ENCODE results near the gene GNAZ. TPM values are rescaled to one million over a fixed set of nuclear protein-coding genes. Genes with fewer than 3 reads are reported as not detected.

Gene GNAZ
- total and polyA plus RNA-seq, 2 of the 8 experiments (the other 6 are each of a cell fraction or from before 2014, with no cell fraction given), result 6.6 to 9.6 TPM

DNA sequence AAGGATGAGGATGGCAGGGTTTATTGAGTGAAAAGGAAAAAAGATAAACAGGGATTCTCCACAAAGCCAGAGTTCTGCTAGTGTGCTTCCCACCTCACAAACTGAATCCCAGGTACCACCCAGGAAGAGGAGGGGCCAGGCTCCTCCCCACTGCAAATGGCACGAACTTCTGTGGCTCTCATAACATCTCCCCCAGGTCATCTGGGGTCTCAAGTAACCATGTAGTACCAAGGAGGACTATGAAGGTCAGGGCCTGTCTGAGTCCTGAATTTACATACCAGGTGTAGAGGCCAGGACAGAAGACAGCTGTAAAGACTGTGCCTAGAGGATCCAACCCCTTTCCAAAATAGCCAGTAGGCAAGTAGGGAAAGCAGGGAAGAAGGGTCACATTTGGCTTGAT is 25.7 kb upstream of the GNAZ start (continued):
- TF ChIP-seq ATF2 (IDR thresholded peaks at IDR 0.05; ENCODE audit: low read length) (no peak), MAX (IDR thresholded peaks at IDR 0.05) (no peak), TAF7 (optimal IDR thresholded peaks at IDR 0.05; ENCODE audit: borderline replicate concordance, low read depth, low read length) (no peak), CHD1 (IDR thresholded peaks at IDR 0.05; ENCODE audit: low read depth, low read length) (no peak), CHD2 (IDR thresholded peaks at IDR 0.05; ENCODE audit: low read length) (no peak), YY1 (IDR thresholded peaks at IDR 0.05; ENCODE audit: low read depth, low read length) (no peak), TBP (IDR thresholded peaks at IDR 0.05; ENCODE audit: low read depth, low read length) (no peak), CEBPB (IDR thresholded peaks at IDR 0.05; ENCODE audit: low read depth, low read length) (no peak)
